GM06990 (cell line): ENCODE data around the gene PAPOLA.

ENCODE experiments used
- DNase-seq: peaks from one replicate; pipeline ENCODE4 v3.0.0-alpha.2; 2011; ENCODE audit not compliant: insufficient read length; ENCODE audit errors: extremely low read depth
- H3K27me3 ChIP-seq: replicated peaks from 2 replicates; pipeline ENCODE4 v1.6.0; 2011; ENCODE audit warnings: low read length; ENCODE audit not compliant: control insufficient read depth, insufficient read depth
- H3K36me3 ChIP-seq: 2 replicates; pipeline ENCODE4 v1.5.1; 2011; ENCODE audit warnings: low read length; ENCODE audit not compliant: control insufficient read depth, insufficient read depth
- H3K4me3 ChIP-seq: replicated peaks from 2 replicates; pipeline ENCODE4 v1.5.1; 2011; ENCODE audit warnings: low read depth, mild to moderate bottlenecking, control low read depth, low read length
- TF ChIP-seq, protein P1 (sequence below): IDR thresholded peaks from 2 replicates; pipeline ENCODE4 v1.5.1; 2011; ENCODE audit warnings: low read length, control low read depth, mild to moderate bottlenecking, inconsistent platforms; ENCODE audit not compliant: insufficient read depth, poor library complexity, severe bottlenecking

Gene PAPOLA

DNA sequence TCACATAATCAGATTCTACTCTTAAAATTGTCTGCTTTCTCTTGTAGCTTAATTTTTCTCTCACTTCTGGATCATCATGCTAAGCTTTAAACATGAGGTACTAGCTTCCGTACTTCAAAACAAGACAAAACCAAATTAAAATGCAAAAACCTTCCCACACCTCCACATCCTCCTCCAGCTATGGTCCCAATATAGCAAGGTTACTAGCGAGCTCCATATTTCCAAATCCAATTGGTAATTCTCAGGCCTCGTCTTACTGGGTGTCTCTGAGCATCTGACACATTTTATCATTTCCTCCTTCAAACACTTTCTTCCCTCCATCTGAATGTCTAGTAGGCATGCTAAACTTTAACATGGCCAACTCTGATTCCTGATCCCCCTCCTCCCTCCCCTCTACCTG, 7.9 kb upstream of the PAPOLA start:
- TF ChIP-seq, protein P1, sequence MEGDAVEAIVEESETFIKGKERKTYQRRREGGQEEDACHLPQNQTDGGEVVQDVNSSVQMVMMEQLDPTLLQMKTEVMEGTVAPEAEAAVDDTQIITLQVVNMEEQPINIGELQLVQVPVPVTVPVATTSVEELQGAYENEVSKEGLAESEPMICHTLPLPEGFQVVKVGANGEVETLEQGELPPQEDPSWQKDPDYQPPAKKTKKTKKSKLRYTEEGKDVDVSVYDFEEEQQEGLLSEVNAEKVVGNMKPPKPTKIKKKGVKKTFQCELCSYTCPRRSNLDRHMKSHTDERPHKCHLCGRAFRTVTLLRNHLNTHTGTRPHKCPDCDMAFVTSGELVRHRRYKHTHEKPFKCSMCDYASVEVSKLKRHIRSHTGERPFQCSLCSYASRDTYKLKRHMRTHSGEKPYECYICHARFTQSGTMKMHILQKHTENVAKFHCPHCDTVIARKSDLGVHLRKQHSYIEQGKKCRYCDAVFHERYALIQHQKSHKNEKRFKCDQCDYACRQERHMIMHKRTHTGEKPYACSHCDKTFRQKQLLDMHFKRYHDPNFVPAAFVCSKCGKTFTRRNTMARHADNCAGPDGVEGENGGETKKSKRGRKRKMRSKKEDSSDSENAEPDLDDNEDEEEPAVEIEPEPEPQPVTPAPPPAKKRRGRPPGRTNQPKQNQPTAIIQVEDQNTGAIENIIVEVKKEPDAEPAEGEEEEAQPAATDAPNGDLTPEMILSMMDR: no peak
- no peak for DNase-seq
- no peak overlapping the region for H3K4me3 ChIP-seq

DNA sequence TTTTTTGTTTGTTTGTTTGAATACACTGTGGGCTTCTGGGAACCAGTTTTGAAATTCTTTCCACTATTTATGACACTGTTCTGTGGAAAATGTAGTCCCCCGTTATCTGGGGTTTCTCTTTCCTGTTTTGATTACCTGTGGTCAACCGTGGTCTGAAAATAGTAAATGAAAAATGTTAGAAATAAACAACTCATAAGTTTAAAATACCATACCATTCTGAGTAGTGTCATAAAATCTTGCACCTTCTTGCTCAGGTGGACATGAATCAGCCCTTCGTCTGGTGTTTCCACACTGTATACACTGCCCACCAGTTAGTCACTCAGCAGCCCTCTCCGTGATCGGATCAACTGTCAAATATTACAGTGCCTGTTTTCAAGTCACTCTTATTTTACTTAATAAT, 5.1 kb upstream of the PAPOLA start:
- Histone ChIP-seq H3K27me3 (no peaks in the 10 kb centered on the region), H3K4me3 (peak overlapping the region; percentile 11; the same call in 1 of the 2 replicates), H3K36me3 (no peaks in the 10 kb centered on the region)
- DNase-seq: no peak
- TF ChIP-seq, protein P1: no peak

More for the DNA sequence above, 7.9 kb upstream of the PAPOLA start:
- Histone ChIP-seq H3K27me3 (no peaks in the 10 kb centered on the region), H3K36me3 (no peaks in the 10 kb centered on the region)

GRCh38 chr14:96497586-96497985, 4.6 kb upstream of the PAPOLA start:
- Histone ChIP-seq H3K36me3 (no peaks in the 10 kb centered on the region), H3K4me3 (no peak overlapping the region; the same call in 1 of the 2 replicates), H3K27me3 (no peaks in the 10 kb centered on the region)
- no peak for DNase-seq
- TF ChIP-seq, protein P1: no peak

DNA sequence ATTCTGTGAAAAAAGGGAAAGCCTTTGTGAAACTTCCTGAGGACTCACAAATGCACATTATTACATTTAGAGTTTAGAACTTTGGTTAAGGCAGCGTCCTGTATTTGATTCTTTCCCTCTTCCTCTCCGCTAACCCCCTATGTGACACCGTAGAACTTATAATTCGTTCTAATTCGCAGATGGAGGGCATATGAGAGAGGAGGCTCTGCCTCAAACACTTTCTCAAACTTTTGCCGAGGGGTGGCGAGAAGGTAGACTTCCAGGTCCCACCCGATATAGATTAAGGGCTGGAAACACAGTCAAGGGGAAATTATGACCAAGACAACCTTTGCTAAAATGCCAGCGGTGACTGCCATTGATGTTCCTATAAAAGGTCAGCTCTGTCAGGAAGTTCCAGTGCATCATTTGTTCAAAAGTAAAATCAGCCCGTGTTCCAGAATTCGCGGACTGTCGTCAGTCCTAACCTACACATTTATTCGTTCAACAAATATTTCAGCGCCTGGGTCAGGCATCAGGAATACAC, 904 bp upstream of the PAPOLA start:
- DNase-seq: no peak
- TF ChIP-seq, protein P1: no peak
- Histone ChIP-seq H3K36me3 (no peaks in the 10 kb centered on the region), H3K27me3 (no peaks in the 10 kb centered on the region), H3K4me3 (peak overlapping the region; percentile 97)

- no peaks in the 10 kb centered on the region for H3K36me3 ChIP-seq
- H3K27me3 ChIP-seq: no peaks in the 10 kb centered on the region
- DNase-seq: no peak
- TF ChIP-seq, protein P1: no peak
- H3K4me3 ChIP-seq: peak overlapping the region; percentile 97
These were observed 581 bp downstream of the PAPOLA start for GRCh38 chr14:96502621-96503305.
